IMR-90 (cell line): Measurements from ENCODE around the gene ALX4. TPM values are rescaled to one million over a fixed set of nuclear protein-coding genes. Genes with fewer than 3 reads are reported as not detected.

Experiments
- ATAC-seq: fragments of 200-7000 bp; cut with Tn5 transposase; 2 replicates; pipeline ENCODE4 v1.9.1; 2020; ENCODE audit warnings: low read depth, mild to moderate bottlenecking, moderate library complexity
- BruUV-seq: library from RNA; stranded (reverse); fragments of 400-500 nt; replicated peaks from 2 replicates; lab custom pipeline; 2021; lab: Mats Ljungman, UMichigan
- CTCF ChIA-PET: fragments of 300-600 bp; formaldehyde crosslinking; extraction: SDS; loops from one replicate; lab custom pipeline; 2021; ENCODE audit warnings: antibody characterized with exemption; lab: Yijun Ruan, JAX
- POLR2A ChIA-PET: fragments of 300-600 bp; sonication (Branson Sonifier 250); formaldehyde crosslinking; loops from one replicate; lab custom pipeline; 2022; ENCODE audit warnings: antibody characterized with exemption; ENCODE audit not compliant: unreplicated experiment; lab: Charles Lee
- DNase-seq: peaks from one replicate; pipeline ENCODE4 v3.0.0; 2013
- H2AFZ ChIP-seq: replicated peaks from 2 replicates; pipeline ENCODE3; 2013; ENCODE audit warnings: low read length, mild to moderate bottlenecking; ENCODE audit not compliant: poor library complexity
- H2AK5ac ChIP-seq: 2 replicates; pipeline ENCODE4 v1.6.1; 2013; ENCODE audit warnings: low read depth, low read length, inconsistent platforms
- H2AK9ac ChIP-seq: replicated peaks from 2 replicates; pipeline ENCODE3; 2013; ENCODE audit warnings: mild to moderate bottlenecking, low read depth, low read length, moderate library complexity; ENCODE audit not compliant: poor library complexity
- H2BK120ac ChIP-seq: 2 replicates; pipeline ENCODE4 v1.6.1; 2013; ENCODE audit warnings: low read depth, low read length, inconsistent platforms
- H2BK15ac ChIP-seq: 3 replicates; pipeline ENCODE4 v1.6.1; 2013; ENCODE audit warnings: low read depth, low read length, inconsistent platforms
- H2BK20ac ChIP-seq: 2 replicates; pipeline ENCODE4 v1.6.1; 2013; ENCODE audit warnings: low read depth, mild to moderate bottlenecking, inconsistent platforms, low read length, moderate library complexity
- H2BK5ac ChIP-seq: 2 replicates; pipeline ENCODE4 v1.6.1; 2013; ENCODE audit warnings: mild to moderate bottlenecking, low read depth, low read length, inconsistent platforms; ENCODE audit not compliant: poor library complexity, severe bottlenecking
- H3K14ac ChIP-seq: replicated peaks from 2 replicates; pipeline ENCODE4 v1.6.1; 2013; ENCODE audit warnings: low read depth, low read length, inconsistent platforms
- H3K18ac ChIP-seq: 2 replicates; pipeline ENCODE4 v1.6.1; 2013; ENCODE audit warnings: low read depth, low read length, control low read depth
- H3K23ac ChIP-seq: 2 replicates; pipeline ENCODE4 v1.6.1; 2013; ENCODE audit warnings: low read depth, low read length, inconsistent platforms
- H3K27ac ChIP-seq: 2 replicates; pipeline ENCODE4 v1.5.1; 2013; ENCODE audit warnings: mild to moderate bottlenecking, control low read depth, low read length; ENCODE audit not compliant: insufficient read depth
- H3K27me3 ChIP-seq: 2 replicates; pipeline ENCODE4 v1.6.1; 2013; ENCODE audit warnings: low read length; ENCODE audit not compliant: control insufficient read depth, insufficient read depth
- H3K36me3 ChIP-seq: 2 replicates; pipeline ENCODE4 v1.6.1; 2013; ENCODE audit warnings: low read length, mixed read lengths; ENCODE audit not compliant: control insufficient read depth, insufficient read depth
- H3K4ac ChIP-seq: 2 replicates; pipeline ENCODE4 v1.6.1; 2013; ENCODE audit warnings: low read depth, low read length, inconsistent platforms
- H3K4me1 ChIP-seq: 2 replicates; pipeline ENCODE4 v1.6.1; 2013; ENCODE audit warnings: low read length, mixed read lengths; ENCODE audit not compliant: control insufficient read depth, insufficient read depth
- H3K4me2 ChIP-seq: 2 replicates; pipeline ENCODE4 v1.6.1; 2013; ENCODE audit warnings: low read depth, mild to moderate bottlenecking, control low read depth, low read length, moderate library complexity
- H3K4me3 ChIP-seq: 2 replicates; pipeline ENCODE4 v1.5.1; 2013; ENCODE audit warnings: low read depth, mild to moderate bottlenecking, control low read depth, low read length, moderate library complexity; ENCODE audit not compliant: insufficient read depth
- H3K56ac ChIP-seq: 2 replicates; pipeline ENCODE4 v1.6.1; 2013; ENCODE audit warnings: low read length, inconsistent platforms; ENCODE audit not compliant: insufficient read depth; ENCODE audit errors: extremely low read depth
- H3K79me1 ChIP-seq, 2 experiments: 2 replicates each; pipeline ENCODE4 v1.6.1; 2013; ENCODE audit warnings: low read length in 2 of 2, inconsistent platforms in 1 of 2, low read depth in 1 of 2
- H3K9ac ChIP-seq: 2 replicates; pipeline ENCODE4 v1.6.1; 2013; ENCODE audit warnings: low read depth, low read length, control low read depth
- H3K9me1 ChIP-seq: 2 replicates; pipeline ENCODE4 v1.6.1; 2013; ENCODE audit warnings: low read length, inconsistent platforms; ENCODE audit not compliant: insufficient read depth
- H3K9me3 ChIP-seq: 2 replicates; pipeline ENCODE4 v1.6.1; 2013; ENCODE audit warnings: low read length; ENCODE audit not compliant: control insufficient read depth, insufficient read depth
- H4K20me1 ChIP-seq: 2 replicates; pipeline ENCODE4 v1.6.1; 2013; ENCODE audit warnings: low read length, inconsistent platforms; ENCODE audit not compliant: insufficient read depth
- H4K5ac ChIP-seq: 2 replicates; pipeline ENCODE4 v1.6.1; 2013; ENCODE audit warnings: mild to moderate bottlenecking, low read depth, low read length, control low read depth
- H4K8ac ChIP-seq, 2 experiments: 2 replicates each; pipeline ENCODE4 v1.6.1; 2013; ENCODE audit warnings: low read depth in 2 of 2, low read length in 2 of 2, control low read depth in 1 of 2, inconsistent platforms in 1 of 2
- H4K91ac ChIP-seq: 2 replicates; pipeline ENCODE4 v1.6.1; 2013; ENCODE audit warnings: low read depth, low read length, inconsistent platforms; ENCODE audit not compliant: insufficient read depth
- BHLHE40 ChIP-seq: fragments of 150-350 bp; IDR thresholded peaks from 2 replicates; pipeline ENCODE4 v1.6.1; 2016; ENCODE audit warnings: mild to moderate bottlenecking, low read depth, low read length
- CEBPB ChIP-seq: IDR thresholded peaks from 2 replicates; pipeline ENCODE4 v1.6.1; 2012; ENCODE audit warnings: low read depth, low read length, improper control_type of control experiment
- CHD1 ChIP-seq: IDR thresholded peaks from 2 replicates; pipeline ENCODE4 v1.6.1; 2012; ENCODE audit warnings: low read depth, low read length, improper control_type of control experiment
- FOS ChIP-seq: fragments of 150-350 bp; IDR thresholded peaks from 2 replicates; pipeline ENCODE4 v1.6.1; 2016; ENCODE audit warnings: low read depth, low read length
- MAFK ChIP-seq: IDR thresholded peaks from 2 replicates; pipeline ENCODE4 v1.6.1; 2012; ENCODE audit warnings: low read depth, low read length, improper control_type of control experiment
- MAZ ChIP-seq: IDR thresholded peaks from 2 replicates; pipeline ENCODE4 v1.6.1; 2012; ENCODE audit warnings: low read depth, mild to moderate bottlenecking, low read length, improper control_type of control experiment, moderate library complexity, borderline replicate concordance
- MXI1 ChIP-seq: IDR thresholded peaks from 2 replicates; pipeline ENCODE4 v1.6.1; 2012; ENCODE audit warnings: low read depth, mild to moderate bottlenecking, low read length, moderate library complexity, borderline replicate concordance
- NFE2L2 ChIP-seq: fragments of 150-350 bp; IDR thresholded peaks from 2 replicates; pipeline ENCODE4 v1.6.1; 2016; ENCODE audit warnings: low read depth, mild to moderate bottlenecking, low read length
- POLR2A ChIP-seq: IDR thresholded peaks from 2 replicates; pipeline ENCODE4 v1.6.1; 2012; ENCODE audit warnings: mild to moderate bottlenecking, low read depth, low read length
- RAD21 ChIP-seq: IDR thresholded peaks from 2 replicates; pipeline ENCODE4 v1.6.1; 2012; ENCODE audit warnings: low read length, improper control_type of control experiment
- RCOR1 ChIP-seq: IDR thresholded peaks from 2 replicates; pipeline ENCODE4 v1.6.1; 2012; ENCODE audit warnings: mild to moderate bottlenecking, low read length, improper control_type of control experiment; ENCODE audit not compliant: insufficient replicate concordance
- RFX5 ChIP-seq: IDR thresholded peaks from 2 replicates; pipeline ENCODE4 v1.8.0; 2012; ENCODE audit warnings: low read depth, mild to moderate bottlenecking, low read length, moderate library complexity
- SMC3 ChIP-seq: fragments of 150-350 bp; IDR thresholded peaks from 2 replicates; pipeline ENCODE4 v1.6.1; 2016; ENCODE audit warnings: low read depth, mild to moderate bottlenecking, antibody characterized with exemption, low read length, moderate library complexity
- WGBS, 2 experiments: methylation state at CpG; one replicate each; pipeline versions ENCODE4 v1.1.5 to v1.1.7; 2013; ENCODE audit warnings: missing lambda C conversion rate in 2 of 2; ENCODE audit not compliant: insufficient read length in 1 of 2; ENCODE audit errors: extremely low coverage in 2 of 2; 5-methylcytosine and 5-hydroxymethylcytosine counted together
- dilution Hi-C: fragments of 300-500 bp; cut with HindIII; formaldehyde crosslinking; loops from one replicate; pipeline ENCODE4 v1.14.3; 2018; ENCODE audit warnings: low sequenced_read_pairs; ENCODE audit not compliant: unreplicated experiment
- in situ Hi-C: fragments of 300-500 bp; cut with MboI; formaldehyde crosslinking; loops from 3 replicates; pipeline ENCODE4 v1.14.3; 2019; ENCODE audit warnings: low sequenced_read_pairs, inconsistent platforms, mixed read lengths
- intact Hi-C: fragments of 100-400 bp; cut with micrococcal nuclease; formaldehyde crosslinking; loops from 2 replicates; pipeline ENCODE4 v1.10.0; 2022
- polyA plus RNA-seq, 3 experiments: library from polyadenylated mRNA; depleted of rRNA; stranded (reverse); fragments of >200 nt; gene quantifications; 2 replicates each; pipeline ENCODE4 v1.2.3, GENCODE V29; 2012; ENCODE audit warnings: low replicate concordance in 1 of 3
- total RNA-seq: library from RNA; depleted of rRNA; stranded (reverse); fragments of >200 nt; gene quantifications from 2 replicates; pipeline ENCODE4 v1.2.3, GENCODE V29; 2012
- TF ChIP-seq, protein P1 (sequence below): fragments of 150-350 bp; IDR thresholded peaks from 2 replicates; pipeline ENCODE4 v1.6.1; 2016; ENCODE audit warnings: low read depth, mild to moderate bottlenecking, low read length, moderate library complexity, borderline replicate concordance
- TF ChIP-seq, protein P2 (sequence below): fragments of 150-350 bp; IDR thresholded peaks from 2 replicates; pipeline ENCODE4 v1.6.1; 2017; ENCODE audit warnings: mild to moderate bottlenecking, antibody characterized with exemption, low read length, low read depth
- TF ChIP-seq, protein P3 (sequence below): conservative IDR thresholded peaks from 2 replicates; pipeline ENCODE4 v1.5.1; 2012; ENCODE audit warnings: mild to moderate bottlenecking, low read depth, low read length, improper control_type of control experiment

Gene ALX4
- total and polyA plus RNA-seq, 2 of the 4 experiments (the other 2 are of a cell fraction), result not detected

DNA sequence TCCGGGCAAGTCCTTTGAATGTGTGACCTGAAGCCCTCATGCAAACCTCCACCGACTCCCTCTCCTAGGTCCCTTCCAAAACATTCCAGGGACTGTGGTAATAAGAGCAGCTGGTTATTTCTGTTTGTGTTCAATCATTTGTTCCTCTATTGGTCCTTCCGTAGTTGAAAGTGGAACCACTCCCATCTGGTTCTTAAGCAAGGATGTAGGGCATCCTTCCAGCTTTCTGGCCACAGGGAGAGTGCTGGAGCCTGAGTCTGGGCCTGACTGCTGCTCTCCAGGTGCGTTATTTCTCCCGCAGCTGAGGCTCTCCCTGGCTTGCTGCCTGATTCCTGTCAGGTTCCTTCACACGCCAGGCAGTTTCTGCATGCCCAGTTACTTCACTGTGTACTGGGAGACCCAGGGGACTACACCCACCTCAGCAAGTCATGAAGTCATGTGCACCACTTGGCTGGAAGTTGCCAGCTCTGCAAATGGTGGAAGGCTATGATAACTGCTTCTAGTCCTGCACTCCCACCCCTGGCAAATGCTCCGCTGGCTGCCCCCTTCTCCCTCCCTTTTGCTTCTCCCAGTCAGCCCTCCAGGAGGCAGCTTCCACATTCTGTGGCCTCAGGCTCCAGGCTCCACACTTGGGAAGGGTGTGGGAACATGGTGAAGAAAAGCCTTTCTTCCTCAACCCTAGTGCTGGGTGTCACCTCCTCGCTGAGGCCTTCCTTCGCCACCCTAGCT lies 4.0 kb upstream of the ALX4 start:
- CTCF ChIA-PET, result no interaction called here
- Histone ChIP-seq H3K9me3 (peaks cover 12% of the 10 kb centered on the region), H2AK5ac (no peak overlapping the region), H3K4me2 (no peak overlapping the region), H3K4me3 (no peak overlapping the region), H4K8ac (no peak overlapping the region), H4K5ac (no peak overlapping the region), H3K14ac (no peak overlapping the region), H4K20me1 (0 out of 2 replicates have a peak, but pooled peaks cover 3% of the 10 kb centered on the region), H3K9me1 (no peaks in the 10 kb centered on the region; the same call in 1 of the 2 replicates), H2BK20ac (no peak overlapping the region), H3K23ac (no peak overlapping the region), H3K4ac (no peak overlapping the region), H4K91ac (no peak overlapping the region), H3K79me1 (no peaks in the 10 kb centered on the region), H2AK9ac (no peak overlapping the region), H3K27me3 (peaks cover 93% of the 10 kb centered on the region), H2BK5ac (no peak overlapping the region), H3K4me1 (no peaks in the 10 kb centered on the region; the same call in 1 of the 2 replicates), H3K36me3 (no peaks in the 10 kb centered on the region), H3K56ac (no peak overlapping the region), H3K9ac (no peak overlapping the region), H2BK120ac (no peak overlapping the region), H3K18ac (no peak overlapping the region), H3K27ac (no peak overlapping the region), H2AFZ (no peak overlapping the region), H2BK15ac (no peak overlapping the region)
- 0% methylated on average over 3 of the region's 9 CpGs; no CpG with 5 or more reads in 1 of the 2 experiments for WGBS, 2 experiments
- intact Hi-C loops, result no loop called here
- POLR2A ChIA-PET, result no interaction called here
- ATAC-seq, result no peak
- no peak for TF ChIP-seq RAD21
- TF ChIP-seq RFX5, result no peak
- TF ChIP-seq, protein P1, sequence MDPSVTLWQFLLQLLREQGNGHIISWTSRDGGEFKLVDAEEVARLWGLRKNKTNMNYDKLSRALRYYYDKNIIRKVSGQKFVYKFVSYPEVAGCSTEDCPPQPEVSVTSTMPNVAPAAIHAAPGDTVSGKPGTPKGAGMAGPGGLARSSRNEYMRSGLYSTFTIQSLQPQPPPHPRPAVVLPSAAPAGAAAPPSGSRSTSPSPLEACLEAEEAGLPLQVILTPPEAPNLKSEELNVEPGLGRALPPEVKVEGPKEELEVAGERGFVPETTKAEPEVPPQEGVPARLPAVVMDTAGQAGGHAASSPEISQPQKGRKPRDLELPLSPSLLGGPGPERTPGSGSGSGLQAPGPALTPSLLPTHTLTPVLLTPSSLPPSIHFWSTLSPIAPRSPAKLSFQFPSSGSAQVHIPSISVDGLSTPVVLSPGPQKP, result no peak
- no peak for TF ChIP-seq RCOR1
- no peak for TF ChIP-seq MAFK
- no peak for TF ChIP-seq BHLHE40
- TF ChIP-seq FOS, result no peak
- TF ChIP-seq MXI1, result no peak
- TF ChIP-seq MAZ, result no peak
- no peak for TF ChIP-seq NFE2L2
- TF ChIP-seq CEBPB, result no peak
- TF ChIP-seq CHD1, result no peak
- TF ChIP-seq POLR2A, result no peak
- TF ChIP-seq SMC3, result no peak
- TF ChIP-seq, protein P2, sequence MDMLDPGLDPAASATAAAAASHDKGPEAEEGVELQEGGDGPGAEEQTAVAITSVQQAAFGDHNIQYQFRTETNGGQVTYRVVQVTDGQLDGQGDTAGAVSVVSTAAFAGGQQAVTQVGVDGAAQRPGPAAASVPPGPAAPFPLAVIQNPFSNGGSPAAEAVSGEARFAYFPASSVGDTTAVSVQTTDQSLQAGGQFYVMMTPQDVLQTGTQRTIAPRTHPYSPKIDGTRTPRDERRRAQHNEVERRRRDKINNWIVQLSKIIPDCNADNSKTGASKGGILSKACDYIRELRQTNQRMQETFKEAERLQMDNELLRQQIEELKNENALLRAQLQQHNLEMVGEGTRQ, result no peak
- TF ChIP-seq, protein P3, sequence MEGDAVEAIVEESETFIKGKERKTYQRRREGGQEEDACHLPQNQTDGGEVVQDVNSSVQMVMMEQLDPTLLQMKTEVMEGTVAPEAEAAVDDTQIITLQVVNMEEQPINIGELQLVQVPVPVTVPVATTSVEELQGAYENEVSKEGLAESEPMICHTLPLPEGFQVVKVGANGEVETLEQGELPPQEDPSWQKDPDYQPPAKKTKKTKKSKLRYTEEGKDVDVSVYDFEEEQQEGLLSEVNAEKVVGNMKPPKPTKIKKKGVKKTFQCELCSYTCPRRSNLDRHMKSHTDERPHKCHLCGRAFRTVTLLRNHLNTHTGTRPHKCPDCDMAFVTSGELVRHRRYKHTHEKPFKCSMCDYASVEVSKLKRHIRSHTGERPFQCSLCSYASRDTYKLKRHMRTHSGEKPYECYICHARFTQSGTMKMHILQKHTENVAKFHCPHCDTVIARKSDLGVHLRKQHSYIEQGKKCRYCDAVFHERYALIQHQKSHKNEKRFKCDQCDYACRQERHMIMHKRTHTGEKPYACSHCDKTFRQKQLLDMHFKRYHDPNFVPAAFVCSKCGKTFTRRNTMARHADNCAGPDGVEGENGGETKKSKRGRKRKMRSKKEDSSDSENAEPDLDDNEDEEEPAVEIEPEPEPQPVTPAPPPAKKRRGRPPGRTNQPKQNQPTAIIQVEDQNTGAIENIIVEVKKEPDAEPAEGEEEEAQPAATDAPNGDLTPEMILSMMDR, result no peak
- no peak for DNase-seq
- no TSS peak for BruUV-seq
- in situ Hi-C loops, result no loop called here
- dilution Hi-C loops, result no loop called here
